ENCODE data around the gene LRMDA.
"Not testable (repeated sequence)": the region's sequence is repeated elsewhere in the genome, so short reads cannot be mapped to it uniquely, and the experiment has no call there.

DNA sequence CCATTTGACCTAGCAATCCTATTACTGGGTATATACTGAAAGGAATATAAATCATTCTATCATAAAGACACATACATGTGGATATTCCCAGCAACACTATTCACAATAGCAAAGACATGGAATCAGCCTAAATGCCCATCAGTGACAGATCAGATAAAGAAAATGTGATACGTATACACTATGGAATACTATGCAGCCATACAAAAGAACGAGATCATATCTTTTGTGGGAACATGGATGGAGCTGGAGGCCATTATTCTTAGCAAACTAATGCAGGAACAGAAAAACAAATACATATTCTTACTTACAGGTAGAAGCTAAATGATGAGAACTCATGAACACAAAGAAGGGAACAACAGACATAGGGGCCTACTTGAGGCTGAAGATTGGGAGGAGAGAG lies 629.6 kb downstream of the LRMDA start:
- TF ChIP-seq, protein P1, sequence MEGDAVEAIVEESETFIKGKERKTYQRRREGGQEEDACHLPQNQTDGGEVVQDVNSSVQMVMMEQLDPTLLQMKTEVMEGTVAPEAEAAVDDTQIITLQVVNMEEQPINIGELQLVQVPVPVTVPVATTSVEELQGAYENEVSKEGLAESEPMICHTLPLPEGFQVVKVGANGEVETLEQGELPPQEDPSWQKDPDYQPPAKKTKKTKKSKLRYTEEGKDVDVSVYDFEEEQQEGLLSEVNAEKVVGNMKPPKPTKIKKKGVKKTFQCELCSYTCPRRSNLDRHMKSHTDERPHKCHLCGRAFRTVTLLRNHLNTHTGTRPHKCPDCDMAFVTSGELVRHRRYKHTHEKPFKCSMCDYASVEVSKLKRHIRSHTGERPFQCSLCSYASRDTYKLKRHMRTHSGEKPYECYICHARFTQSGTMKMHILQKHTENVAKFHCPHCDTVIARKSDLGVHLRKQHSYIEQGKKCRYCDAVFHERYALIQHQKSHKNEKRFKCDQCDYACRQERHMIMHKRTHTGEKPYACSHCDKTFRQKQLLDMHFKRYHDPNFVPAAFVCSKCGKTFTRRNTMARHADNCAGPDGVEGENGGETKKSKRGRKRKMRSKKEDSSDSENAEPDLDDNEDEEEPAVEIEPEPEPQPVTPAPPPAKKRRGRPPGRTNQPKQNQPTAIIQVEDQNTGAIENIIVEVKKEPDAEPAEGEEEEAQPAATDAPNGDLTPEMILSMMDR (IDR thresholded peaks at IDR 0.05; ENCODE audit: borderline replicate concordance, extremely low read depth, low read length, poor library complexity, severe bottlenecking) = not testable (repeated sequence)
- not testable (repeated sequence) for TF ChIP-seq EZH2 (IDR thresholded peaks at IDR 0.05; ENCODE audit: borderline replicate concordance, low read depth, low read length, severe bottlenecking)

Data from DND-41 (cell line).